Calu3 (cell line): ENCODE measurements around the gene APOL3. TPM values are rescaled to one million over a fixed set of nuclear protein-coding genes. Genes with fewer than 3 reads are reported as not detected.
"Not testable (repeated sequence)": the region's sequence is repeated elsewhere in the genome, so short reads cannot be mapped to it uniquely, and the experiment has no call there.

Experiments
- BruUV-seq: library from RNA; stranded (reverse); fragments of 400-500 nt; replicated peaks from 2 replicates; lab custom pipeline; 2021; lab: Mats Ljungman, UMichigan
- CTCF ChIA-PET: fragments of 300-600 bp; sonication (Branson Sonifier 250); formaldehyde crosslinking; loops from one replicate; lab custom pipeline; 2022; ENCODE audit warnings: antibody characterized with exemption; lab: Charles Lee
- DNase-seq: peaks from one replicate; pipeline ENCODE4 v3.0.0; 2022
- H3K27ac Mint-ChIP-seq: one replicate; pipeline ENCODE4 v1.8.0; 2022; ENCODE audit warnings: mixed read lengths; ENCODE audit not compliant: unreplicated experiment
- H3K27me3 Mint-ChIP-seq: one replicate; pipeline ENCODE4 v1.8.0; 2022; ENCODE audit warnings: mixed read lengths; ENCODE audit not compliant: unreplicated experiment
- H3K36me3 Mint-ChIP-seq: one replicate; pipeline ENCODE4 v1.8.0; 2022; ENCODE audit warnings: mild to moderate bottlenecking, moderate library complexity, mixed read lengths; ENCODE audit not compliant: insufficient read depth, unreplicated experiment
- H3K4me1 Mint-ChIP-seq: one replicate; pipeline ENCODE4 v1.8.0; 2022; ENCODE audit warnings: mild to moderate bottlenecking, low read depth, mixed read lengths; ENCODE audit not compliant: unreplicated experiment
- H3K4me3 Mint-ChIP-seq: one replicate; pipeline ENCODE4 v1.8.0; 2022; ENCODE audit warnings: mild to moderate bottlenecking, low read depth, moderate library complexity, mixed read lengths; ENCODE audit not compliant: unreplicated experiment
- H3K9me3 Mint-ChIP-seq: one replicate; pipeline ENCODE4 v1.8.0; 2022; ENCODE audit warnings: low read depth, mixed read lengths; ENCODE audit not compliant: unreplicated experiment
- CTCF ChIP-seq: fragments of 200-600 bp; IDR thresholded peaks from one replicate; pipeline ENCODE4 v1.8.0; 2022; ENCODE audit warnings: antibody characterized with exemption; ENCODE audit not compliant: unreplicated experiment
- intact Hi-C: fragments of 100-400 bp; cut with micrococcal nuclease; formaldehyde crosslinking; loops from one replicate; pipeline ENCODE4 v1.10.0; 2022; ENCODE audit not compliant: unreplicated experiment
- total RNA-seq: library from RNA; stranded (reverse); gene quantifications from 2 replicates; pipeline ENCODE4 v1.2.3, GENCODE V29; 2022

The APOL3 gene
- total RNA-seq, 1 experiment from 2014 or later = 7.7 TPM

DNA sequence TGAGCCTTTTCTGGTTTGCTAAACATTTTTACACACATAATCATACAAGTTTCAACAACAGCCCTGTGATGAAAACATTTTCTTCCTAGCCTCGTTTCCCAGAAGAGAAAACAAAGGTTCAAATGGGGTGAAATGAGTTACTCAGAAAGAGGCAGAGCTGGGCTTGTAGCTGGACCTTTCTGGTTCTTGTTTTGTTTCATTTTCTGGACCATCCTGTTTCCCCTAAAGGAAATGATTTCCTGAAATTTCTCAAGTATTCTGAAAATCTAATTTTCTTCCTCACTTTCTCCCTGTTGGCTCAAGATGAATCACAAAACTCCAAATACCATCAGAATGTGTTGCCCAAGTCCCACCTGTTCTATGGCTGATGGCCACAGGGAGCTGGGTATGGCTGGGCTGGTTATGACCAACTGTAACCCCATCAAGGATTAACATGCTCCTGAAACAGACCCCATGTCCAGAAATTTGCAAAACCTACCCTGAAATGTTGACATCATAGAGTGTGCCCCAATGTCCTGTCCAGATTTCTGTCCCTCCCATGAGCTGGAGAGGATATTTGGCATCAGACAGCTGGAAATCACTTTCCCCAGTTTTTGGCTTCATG is 47.7 kb upstream of the APOL3 start:
- H3K36me3 Mint-ChIP-seq = peaks cover 11% of the 10 kb centered on the region
- intact Hi-C loops = no loop called here
- peaks cover 23% of the 10 kb centered on the region for H3K27me3 Mint-ChIP-seq
- no peaks in the 10 kb centered on the region for H3K9me3 Mint-ChIP-seq
- TF ChIP-seq CTCF = no peak
- CTCF ChIA-PET = interaction anchor here (0.7 kb wide), 1 partner anchor 13 kb away, joined by 6 read pairs; no protein-coding TSS in a partner anchor
- no peak overlapping the region for H3K27ac Mint-ChIP-seq
- peaks cover 41% of the 10 kb centered on the region for H3K4me1 Mint-ChIP-seq
- no peak for DNase-seq
- BruUV-seq = no TSS peak
- no peak overlapping the region for H3K4me3 Mint-ChIP-seq

DNA sequence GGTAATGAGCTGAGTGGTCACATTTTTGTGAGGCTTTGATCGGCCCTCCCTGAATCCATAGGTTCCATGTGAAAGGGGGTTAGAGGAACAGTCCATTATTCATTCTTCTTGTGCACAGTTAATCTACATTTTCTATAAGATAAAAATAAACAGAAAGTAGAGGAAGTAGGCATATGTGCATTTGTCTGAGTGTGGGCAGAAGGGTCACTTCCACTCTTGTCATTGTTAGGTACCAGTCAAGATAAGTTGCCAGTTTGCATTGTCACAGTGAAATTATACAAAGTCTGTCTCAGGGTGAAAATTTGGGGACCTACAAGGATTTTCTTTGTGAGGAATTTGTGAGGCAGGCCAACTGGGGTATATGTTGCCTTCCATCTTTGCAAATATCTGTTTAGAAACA is 45.7 kb upstream of the APOL3 start:
- H3K36me3 Mint-ChIP-seq = peaks cover 11% of the 10 kb centered on the region
- BruUV-seq = no TSS peak
- H3K4me3 Mint-ChIP-seq = no peak overlapping the region
- no peak for DNase-seq
- no peaks in the 10 kb centered on the region for H3K9me3 Mint-ChIP-seq
- TF ChIP-seq CTCF = no peak
- no peak overlapping the region for H3K27ac Mint-ChIP-seq
- CTCF ChIA-PET = no interaction called here
- peaks cover 3% of the 10 kb centered on the region for H3K27me3 Mint-ChIP-seq
- H3K4me1 Mint-ChIP-seq = peaks cover 48% of the 10 kb centered on the region
- intact Hi-C loops = no loop called here

GRCh38 chr22:36205573-36205972 is 45.0 kb upstream of the APOL3 start:
- H3K9me3 Mint-ChIP-seq, H3K27me3 Mint-ChIP-seq, DNase-seq, BruUV-seq, intact Hi-C loops, H3K27ac Mint-ChIP-seq, CTCF ChIA-PET, H3K4me3 Mint-ChIP-seq: not testable (repeated sequence)
- peaks cover 11% of the 10 kb centered on the region for H3K36me3 Mint-ChIP-seq
- peaks cover 43% of the 10 kb centered on the region for H3K4me1 Mint-ChIP-seq

GRCh38 chr22:36204632-36205015 is 44.1 kb upstream of the APOL3 start:
- peaks cover 42% of the 10 kb centered on the region for H3K4me1 Mint-ChIP-seq
- no peaks in the 10 kb centered on the region for H3K27me3 Mint-ChIP-seq
- H3K27ac Mint-ChIP-seq = no peak overlapping the region
- TF ChIP-seq CTCF = no peak
- CTCF ChIA-PET = interaction anchor here (0.6 to 1.6 kb wide), 4 partner anchors 10 to 82 kb away, joined by 3 to 6 read pairs (median 3); partner anchors contain the start of gene APOL2
- no peaks in the 10 kb centered on the region for H3K9me3 Mint-ChIP-seq
- H3K4me3 Mint-ChIP-seq = peak overlapping the region; percentile 48
- peaks cover 11% of the 10 kb centered on the region for H3K36me3 Mint-ChIP-seq
- intact Hi-C loops = no loop called here
- BruUV-seq = no TSS peak
- DNase-seq = peak; percentile 43
